ENCODE data around the gene VAMP1.
"Not testable (repeated sequence)": the region's sequence is repeated elsewhere in the genome, so short reads cannot be mapped to it uniquely, and the experiment has no call there.

Gene VAMP1

GRCh38 chr12:6451348-6452244, 18.9 kb downstream of the VAMP1 start, which contains the start of gene TAPBPL:
TAPBPL (plus strand) TSS chr12:6452042; CDS start chr12:6452249, 207 bp downstream.
- DNase-seq (ENCODE audit: low read depth in 2 of 2): peak; percentile 62 to 68

- DNase-seq (ENCODE audit: low read depth in 2 of 2): no peak
These were observed 19.6 kb downstream of the VAMP1 start for GRCh38 chr12:6450869-6451347.

- no peak for DNase-seq (ENCODE audit: low read depth in 2 of 2)
These were observed 20.2 kb downstream of the VAMP1 start for GRCh38 chr12:6450091-6450868.

GRCh38 chr12:6444704-6445688, 25.5 kb downstream of the VAMP1 start, which contains the start of gene CD27:
CD27 (plus strand) TSS chr12:6444955; CDS start chr12:6445096, 141 bp downstream.
- DNase-seq (ENCODE audit: low read depth in 2 of 2): no peak

- no peak for DNase-seq (ENCODE audit: low read depth in 2 of 2)
These were observed 26.4 kb downstream of the VAMP1 start for GRCh38 chr12:6444031-6444430.

GRCh38 chr12:6443361-6443983, 27.0 kb downstream of the VAMP1 start:
- no peak for DNase-seq (ENCODE audit: low read depth in 2 of 2)

- DNase-seq (ENCODE audit: low read depth in 2 of 2): no peak
These were observed 27.6 kb downstream of the VAMP1 start for GRCh38 chr12:6442836-6443235.

- DNase-seq (ENCODE audit: low read depth in 2 of 2): no peak
These were observed 30.1 kb downstream of the VAMP1 start for GRCh38 chr12:6440391-6440790.

GRCh38 chr12:6438345-6438744, 32.1 kb downstream of the VAMP1 start:
- DNase-seq (ENCODE audit: low read depth in 2 of 2): no peak

GRCh38 chr12:6437586-6437985, 32.9 kb downstream of the VAMP1 start:
- DNase-seq (ENCODE audit: low read depth in 2 of 2): no peak

- DNase-seq (ENCODE audit: low read depth in 2 of 2): no peak
These were observed 34.3 kb downstream of the VAMP1 start for GRCh38 chr12:6435961-6436715.

- DNase-seq (ENCODE audit: low read depth in 2 of 2): no peak
These were observed 36.0 kb downstream of the VAMP1 start for GRCh38 chr12:6434205-6435140.

- no peak for DNase-seq (ENCODE audit: low read depth in 2 of 2)
These were observed 37.5 kb downstream of the VAMP1 start for GRCh38 chr12:6432991-6433390.

GRCh38 chr12:6430124-6430989, 40.1 kb downstream of the VAMP1 start:
- DNase-seq (ENCODE audit: low read depth in 2 of 2): peak; percentile 48 to 49

- no peak for DNase-seq (ENCODE audit: low read depth in 2 of 2)
These were observed 42.2 kb downstream of the VAMP1 start for GRCh38 chr12:6428326-6428725.

GRCh38 chr12:6427796-6428195, 42.7 kb downstream of the VAMP1 start:
- DNase-seq (ENCODE audit: low read depth in 2 of 2): not testable (repeated sequence)

GRCh38 chr12:6426882-6427671, 43.4 kb downstream of the VAMP1 start:
- DNase-seq (ENCODE audit: low read depth in 2 of 2): peak; percentile 82 to 92

All from stimulated activated CD4-positive, alpha-beta T cell treated with anti-CD3 and anti-CD28 coated beads, Interleukin-1b, Interleukin-23, amount 100 ng/mL, for 4 hours (primary cell).